Mesenteric fat pad (tissue), 1 donor: ENCODE results near the gene MARVELD1. TPM values are rescaled to one million over a fixed set of nuclear protein-coding genes. Genes with fewer than 3 reads are reported as not detected.
"Not testable (repeated sequence)": the region's sequence is repeated elsewhere in the genome, so short reads cannot be mapped to it uniquely, and the experiment has no call there.

ENCODE experiments used
- DNase-seq: peaks from one replicate; pipeline ENCODE4 v3.0.0-alpha.2; 2020; ENCODE audit warnings: low spot score
- total RNA-seq: library from RNA; stranded (reverse); fragmentation: NEBNext Ultra II Directional; extraction: Animal tissue kit (Norgen Biotek cat#: 25700); gene quantifications from one replicate; pipeline ENCODE4 v1.2.1, GENCODE V29; 2021
- donor health status: DM: yes; HTN: yes; CAD: no.

MARVELD1 gene
- total RNA-seq, 1 donor from 2014 or later = 28.7 TPM

DNA sequence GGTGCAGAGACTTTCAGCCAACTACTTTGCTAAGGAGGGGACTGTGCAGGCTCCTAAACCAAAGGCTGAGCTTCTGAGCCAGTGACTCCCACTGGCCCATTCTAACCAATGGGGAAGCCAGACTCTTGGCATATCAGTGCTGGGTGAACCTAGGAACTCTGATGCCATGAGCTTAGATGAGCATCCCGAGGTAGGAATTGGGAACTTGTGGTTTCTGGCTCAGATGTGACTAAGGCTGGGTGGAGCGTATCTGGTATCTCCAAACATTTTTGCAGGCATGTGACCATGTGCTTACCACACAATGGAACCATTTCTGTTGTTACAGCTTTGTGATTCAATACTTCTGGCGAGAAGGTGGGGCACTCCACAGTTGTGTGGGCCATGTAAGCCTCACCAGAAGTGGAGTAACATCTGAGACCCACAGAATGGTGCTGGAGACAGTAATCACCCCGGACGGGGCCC lies 23.9 kb upstream of the MARVELD1 start:
- no peak for DNase-seq

DNA sequence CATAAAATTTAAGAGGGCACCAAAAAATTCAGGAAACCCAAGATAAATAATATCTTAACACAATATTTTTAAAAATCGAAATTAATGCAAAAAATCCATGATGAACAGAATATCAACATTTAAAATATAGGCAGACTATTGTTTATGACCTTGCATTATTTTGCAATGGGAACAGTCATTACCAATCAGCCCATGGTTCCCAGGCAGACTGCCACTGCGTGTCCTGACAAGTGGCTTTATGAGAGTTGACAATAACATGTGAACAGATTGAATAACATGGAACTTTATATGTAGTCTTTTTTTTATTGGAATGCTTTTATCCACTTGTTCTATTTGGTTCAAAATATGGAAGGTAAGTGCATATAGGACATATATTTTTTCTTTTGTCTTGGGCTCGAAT lies 23.4 kb upstream of the MARVELD1 start:
- DNase-seq = no peak

GRCh38 chr10:97698072-97698655 lies 15.4 kb upstream of the MARVELD1 start:
- DNase-seq = not testable (repeated sequence)

DNA sequence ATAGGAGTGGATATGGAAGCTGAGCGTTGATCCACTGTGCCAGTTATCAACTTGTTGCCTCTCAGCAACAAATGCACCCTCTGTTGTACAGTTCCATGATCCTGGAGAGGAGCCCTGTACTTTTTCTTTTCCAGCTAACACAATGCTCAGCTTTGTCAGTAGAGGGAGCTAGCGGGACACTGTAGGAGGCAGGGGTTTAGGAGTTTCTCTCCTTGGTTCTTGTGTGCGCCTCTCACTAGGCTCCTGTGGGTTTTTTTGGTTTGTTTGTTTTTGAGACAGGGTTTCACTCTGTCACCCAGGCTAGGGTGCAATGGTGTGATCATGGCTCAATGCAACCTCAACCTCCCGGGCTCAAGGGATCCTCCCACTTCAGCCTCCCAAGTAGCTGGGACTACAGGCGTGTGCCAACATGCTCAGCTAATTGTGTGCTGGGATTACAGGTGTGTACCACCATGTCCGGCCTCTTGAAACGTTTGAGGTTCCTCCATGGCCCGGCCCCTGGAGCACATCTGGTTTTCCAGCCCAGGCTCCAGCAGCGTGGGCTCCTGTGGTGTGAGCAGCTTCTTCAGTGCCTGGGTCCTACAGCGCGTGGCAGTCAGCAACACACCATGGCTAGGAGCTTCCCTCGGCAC lies 12.0 kb upstream of the MARVELD1 start:
- no peak for DNase-seq

DNA sequence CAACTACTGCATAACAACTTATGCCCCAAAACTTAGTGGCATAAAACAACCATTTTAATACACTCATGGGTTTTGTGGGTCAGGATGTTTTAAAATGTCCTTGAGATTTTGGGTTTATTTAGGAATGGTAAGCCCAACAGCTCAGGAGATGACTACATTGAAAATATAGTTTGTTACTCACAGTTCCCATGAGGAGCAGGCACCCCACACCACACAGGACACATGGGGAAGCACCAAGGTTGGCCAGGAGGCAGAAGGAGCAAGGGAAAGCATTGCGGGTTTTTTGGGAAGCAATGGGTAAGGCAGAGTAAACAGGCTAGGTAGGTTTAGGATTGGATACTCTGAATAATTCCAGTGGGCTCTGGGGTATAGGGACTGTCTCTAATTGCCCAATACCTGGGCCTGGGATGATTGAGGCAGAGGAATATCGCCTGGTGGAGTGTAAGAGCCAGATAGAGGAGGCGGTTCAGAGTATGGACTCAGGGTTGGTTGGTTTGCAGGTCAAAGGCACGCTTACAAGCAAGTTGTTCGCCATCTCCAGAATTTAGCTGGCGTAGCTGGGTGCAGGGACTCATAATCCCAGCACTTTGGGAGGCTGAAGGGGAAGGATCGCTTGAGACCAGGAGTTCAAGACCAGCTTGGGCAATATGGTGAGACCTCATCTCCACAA lies 10.0 kb upstream of the MARVELD1 start:
- DNase-seq = no peak

DNA sequence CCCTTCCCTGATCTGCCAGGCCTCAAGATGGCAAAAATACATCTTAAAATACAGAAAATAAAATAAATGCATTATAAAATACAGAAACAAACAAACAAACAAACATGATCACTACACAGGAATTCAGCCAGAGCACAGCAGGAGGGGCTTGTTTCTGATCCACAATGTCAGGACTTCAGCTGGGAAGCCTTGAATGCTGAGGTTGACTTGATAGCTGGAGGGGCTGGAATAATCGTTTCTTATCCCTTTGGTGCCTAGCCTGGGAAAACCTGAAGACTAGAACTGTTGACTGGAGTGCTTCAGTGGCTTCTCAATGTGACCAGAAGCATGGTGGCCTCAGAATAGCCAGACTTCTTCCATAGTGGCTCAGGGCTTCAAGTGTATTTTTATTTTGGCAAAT lies 9.2 kb upstream of the MARVELD1 start:
- no peak for DNase-seq

- DNase-seq = no peak
Observed at GRCh38 chr10:97705006-97705670, 8.4 kb upstream of the MARVELD1 start.

DNA sequence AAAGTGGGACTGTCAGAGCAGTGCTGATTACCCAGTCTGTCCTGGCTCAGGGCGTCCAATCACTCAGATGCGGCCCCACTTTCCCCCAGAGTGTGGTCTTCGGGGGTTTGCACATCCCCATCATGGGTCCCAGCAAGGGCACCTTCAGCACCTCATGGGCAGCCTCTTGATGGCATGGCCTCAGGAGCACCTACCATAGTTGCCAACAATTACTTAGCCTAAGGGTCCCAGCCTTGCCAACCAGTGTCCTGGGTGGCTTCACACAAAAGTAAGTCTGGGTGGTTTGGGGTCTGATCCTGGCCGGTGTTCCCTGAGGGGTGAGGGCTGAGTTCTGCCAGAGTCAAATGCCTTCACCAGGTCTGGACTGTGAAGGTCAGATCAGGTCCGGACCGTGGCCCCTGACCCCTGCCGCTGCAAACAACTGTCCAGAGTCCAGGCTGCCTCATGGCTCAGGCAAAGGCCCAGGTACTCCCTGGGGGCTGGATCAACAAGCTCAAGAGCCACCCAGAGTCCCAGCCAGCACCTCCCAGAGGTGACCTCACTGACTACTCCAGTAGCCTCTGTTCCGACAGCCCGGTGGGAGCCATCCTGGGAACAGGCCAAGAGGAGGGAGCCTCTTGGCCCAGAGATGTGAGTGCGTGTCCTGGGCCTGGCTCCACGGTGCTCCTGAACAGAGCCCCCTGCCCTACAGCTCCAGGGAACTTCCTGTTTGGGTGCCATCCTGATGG lies 6.2 kb upstream of the MARVELD1 start:
- no peak for DNase-seq

- DNase-seq = no peak
Observed at GRCh38 chr10:97708167-97708566, 5.4 kb upstream of the MARVELD1 start.

GRCh38 chr10:97708976-97709946 lies 4.3 kb upstream of the MARVELD1 start:
- no peak for DNase-seq

GRCh38 chr10:97711640-97712572 lies 1.6 kb upstream of the MARVELD1 start:
- DNase-seq = no peak

- DNase-seq = no peak
Observed at GRCh38 chr10:97713826-97714400, 383 bp downstream of the MARVELD1 start.

DNA sequence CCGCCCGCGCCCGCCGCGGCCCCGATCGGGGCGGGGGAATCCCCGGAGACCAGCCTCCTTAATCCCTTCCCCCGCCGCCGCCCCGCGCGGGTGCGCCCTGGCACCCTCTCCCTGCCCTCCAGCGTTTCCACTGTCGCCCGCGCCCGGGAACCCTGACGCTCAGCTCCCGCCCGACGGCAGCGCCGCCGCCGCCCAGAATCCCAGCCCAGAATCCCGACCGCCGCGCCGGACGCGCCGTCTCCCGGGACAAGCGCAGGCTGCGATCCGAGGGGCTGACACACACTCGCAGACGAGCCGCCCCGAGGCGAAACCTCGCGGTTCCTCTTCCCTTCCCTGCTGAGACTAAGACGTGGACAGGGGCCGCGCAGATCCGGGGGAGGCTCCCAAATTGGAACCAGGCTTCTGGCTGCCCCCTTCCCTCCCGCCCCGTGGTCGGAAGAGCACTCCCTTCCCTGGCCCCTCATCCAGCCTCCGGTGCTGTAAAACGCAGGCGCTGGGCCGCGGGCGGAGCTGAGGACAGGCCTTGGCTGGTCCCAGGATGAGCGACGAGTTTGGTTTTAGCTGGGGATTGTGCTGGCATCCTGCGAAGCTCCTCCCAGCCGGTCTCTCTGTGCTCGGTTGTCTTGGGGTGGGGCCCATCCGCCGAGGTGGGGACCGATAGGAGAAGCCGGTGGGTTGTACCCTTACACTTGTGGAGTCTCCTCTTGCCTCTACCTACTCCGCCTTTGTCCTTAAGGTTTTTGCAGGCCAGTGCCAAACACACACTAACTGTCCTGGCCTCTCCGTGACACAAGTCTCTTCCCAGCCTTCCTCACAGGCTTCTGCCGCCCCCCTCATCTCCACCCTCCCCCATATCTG lies 1.1 kb downstream of the MARVELD1 start:
- peak; percentile 92 for DNase-seq

- DNase-seq = no peak
Observed at GRCh38 chr10:97715259-97715874, 1.8 kb downstream of the MARVELD1 start.

GRCh38 chr10:97717627-97718026 lies 4.1 kb downstream of the MARVELD1 start:
- DNase-seq = no peak

DNA sequence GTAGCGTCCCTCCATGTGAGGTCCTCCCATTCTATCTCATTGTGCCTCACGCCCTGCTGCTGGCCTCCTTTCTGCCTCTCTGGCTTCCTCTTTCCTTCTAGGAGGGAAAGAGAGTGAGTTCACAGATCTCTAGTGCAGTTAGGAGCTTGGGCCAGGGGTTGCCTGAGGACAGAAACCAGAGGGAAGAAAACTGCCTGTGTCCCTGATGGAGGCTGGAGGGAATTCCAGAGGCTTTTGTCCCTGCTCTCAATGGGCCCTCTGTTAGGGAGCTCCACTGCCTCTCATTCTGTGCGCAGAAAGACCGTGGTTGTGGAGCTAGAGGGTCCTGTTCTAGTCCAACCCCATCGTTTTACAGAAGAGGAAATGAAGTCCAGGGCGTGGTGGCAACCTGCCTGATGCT lies 4.6 kb downstream of the MARVELD1 start:
- DNase-seq = no peak

GRCh38 chr10:97718659-97719142 lies 5.2 kb downstream of the MARVELD1 start:
- no peak for DNase-seq
